HL-60 (cell line): ENCODE measurements around the gene CHD9.

Experiments
- DNase-seq, 2 experiments: peaks; one replicate each; pipeline ENCODE4 v3.0.0-alpha.2; 2010 to 2020; ENCODE audit warnings: low read depth in 1 of 2, low spot score in 1 of 2
- H3K27ac ChIP-seq: fragments of 250-450 bp; sonication (Bioruptor Pico); replicated peaks from 2 replicates; pipeline ENCODE4 v1.5.1; 2020; ENCODE audit warnings: mild to moderate bottlenecking, moderate library complexity
- H3K27me3 ChIP-seq: fragments of 250-450 bp; sonication (Bioruptor Pico); 2 replicates; pipeline ENCODE4 v1.5.1; 2021; ENCODE audit warnings: mild to moderate bottlenecking, moderate library complexity; ENCODE audit not compliant: insufficient read depth, poor library complexity, severe bottlenecking
- H3K4me3 ChIP-seq: replicated peaks from 2 replicates; pipeline ENCODE4 v1.5.1; 2011; ENCODE audit warnings: mild to moderate bottlenecking, control low read depth, low read length; ENCODE audit not compliant: insufficient read depth
- GABPA ChIP-seq: IDR thresholded peaks from 2 replicates; pipeline ENCODE4 v1.6.1; 2012; ENCODE audit warnings: low read depth
- POLR2AphosphoS5 ChIP-seq: IDR thresholded peaks from 2 replicates; pipeline ENCODE4 v1.6.1; 2012; ENCODE audit warnings: low read depth
- SPI1 ChIP-seq: IDR thresholded peaks from 2 replicates; pipeline ENCODE4 v1.6.1; 2012; ENCODE audit warnings: low read depth, mild to moderate bottlenecking, borderline replicate concordance
- TF ChIP-seq, protein P1 (sequence below): IDR thresholded peaks from 2 replicates; pipeline ENCODE4 v1.6.1; 2012; ENCODE audit warnings: low read depth; ENCODE audit not compliant: insufficient replicate concordance
- TF ChIP-seq, protein P2 (sequence below): IDR thresholded peaks from one replicate; pipeline ENCODE4 v1.5.1; 2011; ENCODE audit warnings: low read length, control low read depth, inconsistent platforms; ENCODE audit not compliant: insufficient read depth

The CHD9 gene

DNA sequence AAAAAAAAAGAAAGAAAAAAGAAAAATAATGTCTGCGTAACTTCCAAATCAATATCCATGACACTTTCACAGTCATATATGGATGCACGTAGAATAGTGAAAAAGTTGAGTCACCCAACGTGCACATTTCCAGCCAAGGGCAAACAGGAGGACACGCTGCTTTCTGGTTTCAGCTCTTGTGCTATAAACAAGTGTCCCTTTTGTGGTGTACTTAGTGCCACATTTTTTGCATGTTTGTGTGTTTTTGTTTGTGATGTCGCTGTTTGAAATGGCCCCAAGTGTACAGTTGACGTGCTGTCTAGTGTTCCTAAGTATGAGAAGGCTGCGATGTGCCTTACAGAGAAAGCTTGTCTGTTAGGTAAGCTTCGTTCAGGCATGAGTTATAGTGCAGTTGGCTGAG, 2.9 kb downstream of the CHD9 start:
- no peaks in the 10 kb centered on the region for H3K27me3 ChIP-seq
- no peak overlapping the region for H3K27ac ChIP-seq
- H3K4me3 ChIP-seq = no peak overlapping the region
- no peak for TF ChIP-seq POLR2AphosphoS5
- no peak for TF ChIP-seq SPI1
- TF ChIP-seq, protein P1, sequence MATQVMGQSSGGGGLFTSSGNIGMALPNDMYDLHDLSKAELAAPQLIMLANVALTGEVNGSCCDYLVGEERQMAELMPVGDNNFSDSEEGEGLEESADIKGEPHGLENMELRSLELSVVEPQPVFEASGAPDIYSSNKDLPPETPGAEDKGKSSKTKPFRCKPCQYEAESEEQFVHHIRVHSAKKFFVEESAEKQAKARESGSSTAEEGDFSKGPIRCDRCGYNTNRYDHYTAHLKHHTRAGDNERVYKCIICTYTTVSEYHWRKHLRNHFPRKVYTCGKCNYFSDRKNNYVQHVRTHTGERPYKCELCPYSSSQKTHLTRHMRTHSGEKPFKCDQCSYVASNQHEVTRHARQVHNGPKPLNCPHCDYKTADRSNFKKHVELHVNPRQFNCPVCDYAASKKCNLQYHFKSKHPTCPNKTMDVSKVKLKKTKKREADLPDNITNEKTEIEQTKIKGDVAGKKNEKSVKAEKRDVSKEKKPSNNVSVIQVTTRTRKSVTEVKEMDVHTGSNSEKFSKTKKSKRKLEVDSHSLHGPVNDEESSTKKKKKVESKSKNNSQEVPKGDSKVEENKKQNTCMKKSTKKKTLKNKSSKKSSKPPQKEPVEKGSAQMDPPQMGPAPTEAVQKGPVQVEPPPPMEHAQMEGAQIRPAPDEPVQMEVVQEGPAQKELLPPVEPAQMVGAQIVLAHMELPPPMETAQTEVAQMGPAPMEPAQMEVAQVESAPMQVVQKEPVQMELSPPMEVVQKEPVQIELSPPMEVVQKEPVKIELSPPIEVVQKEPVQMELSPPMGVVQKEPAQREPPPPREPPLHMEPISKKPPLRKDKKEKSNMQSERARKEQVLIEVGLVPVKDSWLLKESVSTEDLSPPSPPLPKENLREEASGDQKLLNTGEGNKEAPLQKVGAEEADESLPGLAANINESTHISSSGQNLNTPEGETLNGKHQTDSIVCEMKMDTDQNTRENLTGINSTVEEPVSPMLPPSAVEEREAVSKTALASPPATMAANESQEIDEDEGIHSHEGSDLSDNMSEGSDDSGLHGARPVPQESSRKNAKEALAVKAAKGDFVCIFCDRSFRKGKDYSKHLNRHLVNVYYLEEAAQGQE = no peak
- TF ChIP-seq GABPA = no peak
- TF ChIP-seq, protein P2, sequence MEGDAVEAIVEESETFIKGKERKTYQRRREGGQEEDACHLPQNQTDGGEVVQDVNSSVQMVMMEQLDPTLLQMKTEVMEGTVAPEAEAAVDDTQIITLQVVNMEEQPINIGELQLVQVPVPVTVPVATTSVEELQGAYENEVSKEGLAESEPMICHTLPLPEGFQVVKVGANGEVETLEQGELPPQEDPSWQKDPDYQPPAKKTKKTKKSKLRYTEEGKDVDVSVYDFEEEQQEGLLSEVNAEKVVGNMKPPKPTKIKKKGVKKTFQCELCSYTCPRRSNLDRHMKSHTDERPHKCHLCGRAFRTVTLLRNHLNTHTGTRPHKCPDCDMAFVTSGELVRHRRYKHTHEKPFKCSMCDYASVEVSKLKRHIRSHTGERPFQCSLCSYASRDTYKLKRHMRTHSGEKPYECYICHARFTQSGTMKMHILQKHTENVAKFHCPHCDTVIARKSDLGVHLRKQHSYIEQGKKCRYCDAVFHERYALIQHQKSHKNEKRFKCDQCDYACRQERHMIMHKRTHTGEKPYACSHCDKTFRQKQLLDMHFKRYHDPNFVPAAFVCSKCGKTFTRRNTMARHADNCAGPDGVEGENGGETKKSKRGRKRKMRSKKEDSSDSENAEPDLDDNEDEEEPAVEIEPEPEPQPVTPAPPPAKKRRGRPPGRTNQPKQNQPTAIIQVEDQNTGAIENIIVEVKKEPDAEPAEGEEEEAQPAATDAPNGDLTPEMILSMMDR = no peak
- DNase-seq = no peak

DNA sequence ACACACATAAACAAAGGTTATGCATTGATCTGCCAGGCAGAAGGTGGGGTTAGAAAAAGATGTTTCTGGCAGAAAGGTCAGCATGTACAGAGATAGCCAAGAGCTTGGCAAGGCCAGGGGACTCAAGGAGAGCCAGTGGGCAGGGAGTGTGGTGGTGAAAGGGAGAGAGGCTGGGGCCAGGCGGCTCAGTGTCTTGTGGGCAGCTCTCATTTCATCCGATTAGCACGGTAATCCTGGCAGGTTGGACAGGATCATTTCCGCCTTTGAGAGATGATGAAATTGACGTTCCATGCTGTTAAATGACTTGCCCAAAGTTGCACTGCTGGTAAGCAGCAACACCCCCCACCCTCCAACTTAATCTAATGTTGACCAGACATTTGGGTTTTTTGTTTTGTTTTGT, 3.6 kb downstream of the CHD9 start:
- Histone ChIP-seq H3K27me3 (no peaks in the 10 kb centered on the region), H3K27ac (no peak overlapping the region), H3K4me3 (no peak overlapping the region)
- no peak for DNase-seq
- TF ChIP-seq, protein P1 = no peak
- TF ChIP-seq, protein P2 = no peak
- no peak for TF ChIP-seq GABPA
- TF ChIP-seq POLR2AphosphoS5 = no peak

DNA sequence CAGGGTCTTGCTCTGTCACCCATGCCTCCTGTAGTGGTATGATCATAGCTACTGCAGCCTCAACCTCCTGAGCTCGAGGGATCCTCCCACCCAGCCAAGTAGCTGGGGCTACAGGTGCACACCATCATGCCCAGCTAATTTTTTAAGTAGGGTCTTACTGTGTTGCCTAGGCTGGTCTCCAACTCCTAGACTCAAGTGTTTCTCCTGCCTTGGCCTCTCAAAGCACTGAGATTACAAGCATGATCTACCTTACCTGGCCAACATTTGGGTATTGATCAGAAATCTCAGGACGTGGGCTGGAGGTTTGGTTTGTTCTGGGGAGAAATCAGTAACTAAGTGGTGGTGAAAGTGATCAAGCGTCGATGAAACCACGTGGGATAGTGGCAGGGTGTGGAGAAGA, 4.1 kb downstream of the CHD9 start:
- DNase-seq = no peak
- H3K27ac ChIP-seq = no peak overlapping the region
- H3K27me3 ChIP-seq = no peaks in the 10 kb centered on the region
- TF ChIP-seq SPI1 (no peak), GABPA (no peak), POLR2AphosphoS5 (no peak)
- TF ChIP-seq, protein P2 = no peak
- TF ChIP-seq, protein P1 = no peak
- H3K4me3 ChIP-seq = no peak overlapping the region
